ENCODE measurements around the gene SAMD7.

- TF ChIP-seq CTCF (IDR thresholded peaks at IDR 0.05) (no peak), POLR2A (IDR thresholded peaks at IDR 0.05) (no peak)
Measured at GRCh38 chr3:169964176-169964575, 52.8 kb downstream of the SAMD7 start.
